ENCODE data around the gene SMG9.

Gene SMG9

GRCh38 chr19:43720936-43721335, 33.8 kb downstream of the SMG9 start:
- DNase-seq = peak; percentile 11 to 58

GRCh38 chr19:43719918-43720317, 34.8 kb downstream of the SMG9 start:
- DNase-seq = no peak

GRCh38 chr19:43719378-43719868, 35.3 kb downstream of the SMG9 start:
- no peak for DNase-seq

- DNase-seq = no peak
Measured at GRCh38 chr19:43718627-43719377, 36.0 kb downstream of the SMG9 start.

- no peak for DNase-seq
Measured at GRCh38 chr19:43715776-43716175, 39.0 kb downstream of the SMG9 start, which contains the start of gene IRGC. TSS of gene IRGC (plus strand) at chr19:43716076. CDS start at chr19:43718559, 2,483 bp downstream.

GRCh38 chr19:43713208-43713607, 41.6 kb downstream of the SMG9 start:
- DNase-seq = no peak

GRCh38 chr19:43711751-43712355, 42.9 kb downstream of the SMG9 start:
- no peak for DNase-seq

GRCh38 chr19:43708716-43709115, 46.0 kb downstream of the SMG9 start:
- DNase-seq = no peak

GRCh38 chr19:43707158-43707712, 47.5 kb downstream of the SMG9 start:
- DNase-seq = no peak

GRCh38 chr19:43705729-43706128, 49.0 kb downstream of the SMG9 start:
- DNase-seq = no peak

GRCh38 chr19:43704002-43704705, 50.6 kb downstream of the SMG9 start:
- no peak for DNase-seq

GRCh38 chr19:43700395-43701000, 54.3 kb downstream of the SMG9 start:
- peak; percentile 68 to 75 for DNase-seq

GRCh38 chr19:43699506-43700394, 55.0 kb downstream of the SMG9 start:
- DNase-seq = peak; percentile 62 to 84

GRCh38 chr19:43697295-43697694, 57.5 kb downstream of the SMG9 start:
- DNase-seq = no peak

- DNase-seq = peak; percentile 65 to 82
Measured at GRCh38 chr19:43695985-43696704, 58.6 kb downstream of the SMG9 start.

- no peak for DNase-seq
Measured at GRCh38 chr19:43694553-43694952, 60.2 kb downstream of the SMG9 start.

- DNase-seq = peak; percentile 73 to 93
Measured at GRCh38 chr19:43692877-43693276, 61.9 kb downstream of the SMG9 start.

- peak; percentile 59 to 64 for DNase-seq
Measured at GRCh38 chr19:43692385-43692784, 62.4 kb downstream of the SMG9 start.

GRCh38 chr19:43691755-43692154, 63.0 kb downstream of the SMG9 start:
- DNase-seq = no peak

- peak; percentile 19 to 27 for DNase-seq
Measured at GRCh38 chr19:43690890-43691289, 63.9 kb downstream of the SMG9 start.

- DNase-seq = no peak
Measured at GRCh38 chr19:43690444-43690843, 64.3 kb downstream of the SMG9 start.

Measured in inflammatory macrophage (primary cell).